GM18861 (cell line): Measurements from ENCODE around the gene IGSF8.
"Not testable (repeated sequence)": the region's sequence is repeated elsewhere in the genome, so short reads cannot be mapped to it uniquely, and the experiment has no call there.

Experiments
- ATAC-seq: cut with Tn5 transposase; IDR thresholded peaks from one replicate; pipeline ENCODE4 v1.9.1; 2021; ENCODE audit not compliant: unreplicated experiment

The IGSF8 gene

DNA sequence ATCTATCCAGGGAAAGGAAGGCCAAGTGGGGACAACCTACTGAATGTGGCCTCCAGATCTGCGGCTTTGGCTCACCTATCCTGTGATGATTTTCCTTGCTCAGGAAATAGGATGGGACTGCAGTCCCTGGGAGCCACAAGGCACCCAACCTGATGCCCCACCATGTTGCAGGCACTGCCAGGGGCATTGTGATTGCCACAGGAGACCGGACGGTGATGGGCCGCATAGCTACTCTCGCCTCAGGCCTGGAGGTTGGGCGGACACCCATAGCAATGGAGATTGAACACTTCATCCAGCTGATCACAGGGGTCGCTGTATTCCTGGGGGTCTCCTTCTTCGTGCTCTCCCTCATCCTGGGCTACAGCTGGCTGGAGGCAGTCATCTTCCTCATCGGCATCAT lies 29.0 kb upstream of the IGSF8 start:
- ATAC-seq, result no peak

- not testable (repeated sequence) for ATAC-seq
Observed at GRCh38 chr1:160126342-160126741, 27.9 kb upstream of the IGSF8 start.

GRCh38 chr1:160125746-160126145 lies 27.3 kb upstream of the IGSF8 start:
- ATAC-seq, result no peak

- no peak for ATAC-seq
Observed at GRCh38 chr1:160124705-160125478, 26.5 kb upstream of the IGSF8 start.

DNA sequence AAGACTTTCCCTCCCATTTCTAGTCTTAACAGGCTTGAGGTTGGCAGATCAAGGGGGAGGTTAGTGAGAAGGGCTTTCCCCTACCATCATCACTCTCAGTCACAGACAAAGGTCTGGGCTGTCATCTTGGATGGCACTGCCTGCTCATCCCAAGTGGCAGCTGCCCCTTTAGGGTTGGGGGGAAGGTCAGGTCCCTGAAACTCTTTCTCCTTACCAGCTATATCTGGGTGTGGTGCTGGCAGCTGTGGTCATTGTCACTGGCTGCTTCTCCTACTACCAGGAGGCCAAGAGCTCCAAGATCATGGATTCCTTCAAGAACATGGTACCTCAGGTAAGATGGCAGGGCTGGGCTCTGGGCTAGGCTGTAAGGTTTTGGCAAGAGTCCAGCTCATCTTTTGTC lies 25.3 kb upstream of the IGSF8 start:
- no peak for ATAC-seq

DNA sequence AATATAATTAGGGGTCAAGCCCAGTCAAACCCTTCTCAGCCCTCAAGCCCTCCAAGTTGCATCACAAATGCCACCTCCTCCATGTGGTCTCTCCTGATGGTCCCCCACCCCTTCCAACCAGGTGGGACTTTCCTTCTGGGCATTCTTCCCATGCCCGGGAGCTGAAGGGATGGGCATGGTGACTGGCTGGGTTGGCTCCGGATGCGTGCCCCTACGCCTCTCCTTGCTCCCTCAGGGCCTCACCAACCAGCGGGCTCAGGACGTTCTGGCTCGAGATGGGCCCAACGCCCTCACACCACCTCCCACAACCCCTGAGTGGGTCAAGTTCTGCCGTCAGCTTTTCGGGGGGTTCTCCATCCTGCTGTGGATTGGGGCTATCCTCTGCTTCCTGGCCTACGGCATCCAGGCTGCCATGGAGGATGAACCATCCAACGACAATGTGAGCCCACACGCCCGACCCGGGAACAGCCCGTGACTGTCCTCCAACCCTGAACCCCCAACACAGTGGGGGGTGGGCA lies 24.6 kb upstream of the IGSF8 start:
- ATAC-seq, result no peak

GRCh38 chr1:160121388-160121787 lies 23.0 kb upstream of the IGSF8 start:
- no peak for ATAC-seq

DNA sequence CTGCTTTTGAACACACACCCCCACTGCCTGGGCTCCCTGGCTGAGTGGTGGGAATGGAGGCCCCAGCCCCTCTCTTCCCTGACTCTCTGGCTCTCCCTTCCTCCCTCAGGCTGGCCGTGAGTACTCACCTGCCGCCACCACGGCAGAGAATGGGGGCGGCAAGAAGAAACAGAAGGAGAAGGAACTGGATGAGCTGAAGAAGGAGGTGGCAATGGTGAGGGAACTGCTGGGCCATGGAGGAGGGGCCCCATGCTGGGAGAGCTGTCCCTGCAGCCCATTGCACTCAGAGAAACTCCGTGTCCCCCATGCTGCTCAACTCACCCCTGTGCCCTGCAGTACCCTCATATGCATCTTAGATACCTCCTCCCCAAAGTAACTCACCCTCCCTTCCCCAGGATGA lies 22.4 kb upstream of the IGSF8 start:
- ATAC-seq, result no peak

DNA sequence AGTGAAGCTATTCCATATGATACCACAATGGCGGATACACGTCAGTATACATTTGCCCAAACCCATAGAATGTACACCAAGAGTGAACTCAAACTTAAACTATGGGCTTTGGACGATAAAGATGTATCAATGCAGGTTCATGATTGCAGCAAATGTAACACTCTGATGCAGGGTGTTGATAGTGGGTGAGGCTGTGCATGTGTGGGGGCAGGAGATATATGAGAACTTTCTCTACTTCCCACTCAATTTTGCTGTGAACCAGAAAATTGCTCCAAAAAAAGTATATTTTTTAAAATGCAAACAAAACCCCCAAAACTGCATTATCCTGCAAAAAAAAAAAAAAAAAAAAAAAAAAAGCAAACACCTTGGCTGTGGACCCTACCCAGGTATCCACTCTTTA lies 20.5 kb upstream of the IGSF8 start:
- no peak for ATAC-seq

DNA sequence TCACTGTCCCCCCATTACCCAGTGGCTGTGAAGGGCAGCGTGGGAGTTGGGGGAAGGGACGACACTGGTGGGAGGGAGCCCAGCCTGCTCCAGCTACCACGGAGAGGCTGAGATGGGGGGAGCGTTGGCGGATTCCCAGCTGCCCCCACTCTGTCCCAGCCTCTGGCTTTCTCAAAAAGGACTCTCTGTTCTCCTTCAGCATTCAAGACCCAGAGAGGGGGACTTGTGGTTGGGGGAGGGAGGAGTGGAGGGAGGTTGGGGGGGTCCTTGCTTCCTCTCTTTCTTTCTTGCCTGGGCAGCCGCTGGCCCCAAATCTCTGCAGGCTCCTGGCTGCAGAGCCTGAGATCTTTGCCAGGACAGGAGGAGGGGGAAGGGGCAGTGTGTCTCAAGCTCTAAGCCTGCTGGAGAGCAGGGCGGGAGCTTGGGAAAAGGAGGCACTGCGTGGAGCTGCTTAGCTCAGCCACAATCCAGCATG lies 19.3 kb upstream of the IGSF8 start:
- no peak for ATAC-seq

DNA sequence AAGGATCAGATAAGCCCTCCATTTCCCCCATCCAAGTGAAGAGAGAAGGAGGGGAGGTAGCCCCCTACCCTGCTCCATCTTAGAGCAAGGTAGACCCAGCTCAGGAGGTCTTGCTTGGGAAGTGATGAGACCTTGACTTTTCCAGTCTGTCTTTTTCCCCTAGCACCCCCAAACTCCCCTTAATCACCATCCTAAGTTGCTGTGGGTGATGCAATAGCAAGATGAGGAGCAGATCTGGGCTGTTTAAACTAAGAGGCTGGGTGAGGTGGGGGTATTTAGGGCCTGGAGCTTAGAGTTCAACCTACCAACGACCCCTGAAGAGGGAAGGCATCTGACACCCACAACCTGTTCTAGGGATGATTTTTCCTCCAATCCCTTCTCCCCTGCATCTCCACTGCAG lies 18.9 kb upstream of the IGSF8 start:
- no peak for ATAC-seq

- no peak for ATAC-seq
Observed at GRCh38 chr1:160116283-160117147, 18.1 kb upstream of the IGSF8 start.

DNA sequence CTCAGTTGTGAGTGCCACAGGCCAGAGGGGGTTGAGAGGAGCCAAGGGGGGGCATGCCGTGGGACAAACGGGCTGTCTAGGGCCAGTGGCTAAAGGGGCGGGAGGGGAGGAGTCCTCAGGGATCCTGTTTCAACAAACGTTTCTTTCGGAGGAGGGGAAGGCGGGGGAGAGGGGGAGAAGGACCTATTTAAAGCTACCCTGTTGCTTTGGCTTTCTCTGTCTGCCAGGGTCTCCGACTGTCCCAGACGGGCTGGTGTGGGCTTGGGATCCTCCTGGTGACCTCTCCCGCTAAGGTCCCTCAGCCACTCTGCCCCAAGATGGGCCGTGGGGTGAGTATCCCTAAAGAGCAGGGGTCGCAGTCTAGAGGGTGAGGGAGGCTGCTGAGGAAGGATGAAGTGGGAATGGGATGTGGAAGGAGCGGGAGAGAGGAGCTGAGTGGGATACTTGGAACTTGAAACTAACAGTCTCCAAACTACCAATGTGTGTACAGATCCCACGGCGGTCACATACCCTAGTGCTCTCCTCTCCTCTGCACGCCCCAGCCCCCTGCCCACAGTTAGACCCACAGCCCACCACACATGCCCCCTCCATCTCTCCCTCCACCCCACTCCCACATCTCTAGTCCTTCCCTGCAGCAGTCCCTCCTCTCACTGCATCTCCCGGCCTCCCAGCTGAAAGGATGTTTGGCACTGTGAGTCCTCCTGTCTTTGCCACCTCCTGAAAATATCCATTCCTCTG lies 17.3 kb upstream of the IGSF8 start, which contains the start of gene ATP1A2:
Gene ATP1A2, plus strand, starts transcription at position 215 of the 738 bp plus-strand sequence. Its CDS starts 103 bp downstream, at position 318.
- ATAC-seq, result no peak

DNA sequence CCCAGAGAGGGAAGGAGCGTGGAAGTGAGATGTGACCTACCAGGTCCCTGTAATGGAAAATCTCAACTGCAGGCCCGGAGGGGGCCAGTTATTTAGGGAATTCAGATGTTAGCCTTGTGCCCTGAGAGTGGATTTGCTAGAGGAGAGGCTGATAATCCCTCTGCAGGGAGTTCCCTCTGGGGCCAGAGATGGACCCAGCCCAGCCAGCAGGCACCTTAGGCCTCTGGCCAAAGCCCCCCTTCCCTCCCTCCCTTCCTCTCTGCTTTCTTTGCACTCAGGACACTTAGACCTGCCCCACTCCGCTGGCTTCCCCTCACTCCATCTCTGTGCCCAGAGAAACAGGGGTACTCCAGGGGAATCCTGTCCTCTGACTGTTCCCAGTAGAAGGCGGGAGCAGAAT lies 15.7 kb upstream of the IGSF8 start:
- no peak for ATAC-seq

DNA sequence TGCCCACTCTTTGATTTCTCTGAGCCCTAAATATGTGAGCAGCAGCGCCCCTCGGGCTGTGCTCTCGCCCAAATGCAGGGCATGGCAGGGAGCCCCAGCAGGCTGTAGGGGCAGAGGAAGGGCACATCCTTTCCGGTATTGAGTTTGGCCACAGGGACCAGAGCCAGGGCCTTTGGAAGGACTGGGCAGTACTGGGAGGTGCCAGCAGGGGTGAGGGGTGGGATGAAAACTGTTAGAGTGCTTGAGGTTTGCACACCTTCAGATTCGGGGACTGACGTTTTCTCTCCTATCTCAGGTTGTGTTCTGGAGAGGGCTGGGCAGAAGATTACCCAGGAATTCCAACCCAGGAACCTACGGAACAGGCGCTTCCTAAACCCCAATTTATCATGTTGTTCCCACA lies 15.0 kb upstream of the IGSF8 start:
- ATAC-seq, result no peak

DNA sequence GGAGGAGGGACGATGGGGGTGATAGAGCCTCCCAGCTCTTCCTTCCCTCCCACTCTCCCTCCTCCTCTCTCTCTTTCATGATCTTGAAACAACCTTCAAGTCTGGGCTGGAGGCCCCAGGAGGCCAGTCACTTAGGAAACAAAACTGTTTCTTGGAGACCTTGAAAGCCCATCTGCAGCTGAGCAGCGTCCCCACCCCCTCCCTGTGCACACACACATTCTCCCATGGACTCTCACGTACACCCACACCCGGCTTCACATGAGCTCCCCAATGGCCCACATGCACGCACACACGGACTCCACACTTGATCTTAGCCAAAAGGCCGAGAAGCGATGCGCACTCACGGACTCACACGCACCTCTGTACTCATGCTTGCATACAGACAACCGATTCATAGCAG lies 13.9 kb upstream of the IGSF8 start:
- no peak for ATAC-seq

DNA sequence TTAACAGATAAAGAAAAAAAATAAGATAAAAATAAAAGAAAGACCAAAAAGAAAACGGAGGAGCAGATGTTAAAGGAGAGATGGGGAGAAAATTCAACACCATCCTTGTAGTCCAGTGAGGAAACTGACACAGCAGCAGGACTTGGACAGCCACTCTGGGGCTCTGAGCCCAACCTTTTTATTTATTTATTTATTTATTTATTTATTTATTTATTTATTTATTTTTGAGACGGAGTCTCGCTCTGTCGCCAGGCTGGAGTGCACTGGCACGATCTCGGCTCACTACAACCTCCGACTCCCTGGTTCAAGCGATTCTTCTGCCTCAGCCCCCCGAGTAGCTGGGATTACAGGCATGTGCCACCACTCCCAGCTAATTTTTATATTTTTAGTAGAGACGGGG lies 13.0 kb upstream of the IGSF8 start:
- ATAC-seq, result not testable (repeated sequence)

GRCh38 chr1:160109686-160110085 lies 11.3 kb upstream of the IGSF8 start:
- no peak for ATAC-seq

GRCh38 chr1:160108888-160109662 lies 10.7 kb upstream of the IGSF8 start:
- no peak for ATAC-seq

GRCh38 chr1:160107512-160107911 lies 9.1 kb upstream of the IGSF8 start:
- no peak for ATAC-seq
